HG02840 (cell line): ENCODE data around the gene MCCC2.
"Not testable (repeated sequence)": the region's sequence is repeated elsewhere in the genome, so short reads cannot be mapped to it uniquely, and the experiment has no call there.

ENCODE experiments used
- ATAC-seq: cut with Tn5 transposase; IDR thresholded peaks from one replicate; pipeline ENCODE4 v1.9.1; 2021; ENCODE audit warnings: mild to moderate bottlenecking, moderate library complexity, moderate number of reproducible peaks; ENCODE audit not compliant: unreplicated experiment, low FRiP score

Gene MCCC2

GRCh38 chr5:71652803-71653543 lies 65.8 kb downstream of the MCCC2 start:
- ATAC-seq = no peak

- no peak for ATAC-seq
These were observed 71.9 kb downstream of the MCCC2 start for GRCh38 chr5:71658916-71659662.

- ATAC-seq = no peak
These were observed 75.2 kb downstream of the MCCC2 start for GRCh38 chr5:71662381-71662780.

GRCh38 chr5:71663191-71663969 lies 76.2 kb downstream of the MCCC2 start:
- ATAC-seq = no peak

- ATAC-seq = not testable (repeated sequence)
These were observed 77.5 kb downstream of the MCCC2 start for GRCh38 chr5:71664615-71665014.

- no peak for ATAC-seq
These were observed 79.2 kb downstream of the MCCC2 start for GRCh38 chr5:71666321-71666720.

GRCh38 chr5:71677977-71678376 lies 90.8 kb downstream of the MCCC2 start:
- no peak for ATAC-seq

GRCh38 chr5:71679714-71680113 lies 92.6 kb downstream of the MCCC2 start:
- ATAC-seq = no peak

- ATAC-seq = no peak
These were observed 93.4 kb downstream of the MCCC2 start for GRCh38 chr5:71680510-71680909.

- no peak for ATAC-seq
These were observed 94.2 kb downstream of the MCCC2 start for GRCh38 chr5:71681296-71681695.

GRCh38 chr5:71684309-71684708 lies 97.2 kb downstream of the MCCC2 start:
- no peak for ATAC-seq

- no peak for ATAC-seq
These were observed 106.8 kb downstream of the MCCC2 start for GRCh38 chr5:71693828-71694427.

- no peak for ATAC-seq
These were observed 107.9 kb downstream of the MCCC2 start for GRCh38 chr5:71695071-71695470.

GRCh38 chr5:71695595-71695994 lies 108.5 kb downstream of the MCCC2 start:
- ATAC-seq = no peak

- no peak for ATAC-seq
These were observed 110.8 kb downstream of the MCCC2 start for GRCh38 chr5:71697967-71698366.

GRCh38 chr5:71699233-71699632 lies 112.1 kb downstream of the MCCC2 start:
- ATAC-seq = no peak

- no peak for ATAC-seq
These were observed 112.6 kb downstream of the MCCC2 start for GRCh38 chr5:71699751-71700150.

- ATAC-seq = no peak
These were observed 113.7 kb downstream of the MCCC2 start for GRCh38 chr5:71700803-71701202.

GRCh38 chr5:71701407-71701806 lies 114.3 kb downstream of the MCCC2 start:
- ATAC-seq = no peak

GRCh38 chr5:71703941-71704340 lies 116.8 kb downstream of the MCCC2 start:
- no peak for ATAC-seq

GRCh38 chr5:71705421-71705820 lies 118.3 kb downstream of the MCCC2 start:
- ATAC-seq = no peak
